WTC11 (cell line): Measurements from ENCODE around the gene ARHGEF10L. TPM values are rescaled to one million over a fixed set of nuclear protein-coding genes. Genes with fewer than 3 reads are reported as not detected.
A peak's percentile ranks its signal among the peaks of the same experiment; 100 is the strongest.

Experiments
- ATAC-seq: fragments of 200-7000 bp; cut with Tn5 transposase; 2 replicates; pipeline ENCODE4 v1.10.0; 2021; ENCODE audit warnings: mild to moderate bottlenecking, moderate library complexity
- CTCF ChIA-PET: fragments of 300-600 bp; sonication (Branson Sonifier 250); formaldehyde crosslinking; loops from one replicate; lab custom pipeline; 2021; ENCODE audit warnings: antibody characterized with exemption; lab: Charles Lee
- POLR2A ChIA-PET: fragments of 350-600 bp; sonication (Branson Sonifier 250); formaldehyde crosslinking; loops from one replicate; lab custom pipeline; 2021; ENCODE audit warnings: antibody characterized with exemption; lab: Charles Lee
- DNase-seq: peaks from one replicate; pipeline ENCODE4 v3.0.0; 2021; ENCODE audit warnings: low spot score
- H3K27ac Mint-ChIP-seq: 2 replicates; pipeline ENCODE4 v1.8.0; 2021; ENCODE audit warnings: mixed read lengths
- H3K27me3 Mint-ChIP-seq: 2 replicates; pipeline ENCODE4 v1.8.0; 2021; ENCODE audit warnings: low read depth, mild to moderate bottlenecking, moderate library complexity, mixed read lengths
- H3K36me3 Mint-ChIP-seq: 2 replicates; pipeline ENCODE4 v1.8.0; 2021; ENCODE audit warnings: mixed read lengths
- H3K4me1 Mint-ChIP-seq: 2 replicates; pipeline ENCODE4 v1.8.0; 2022; ENCODE audit warnings: mixed read lengths
- H3K4me3 Mint-ChIP-seq: 2 replicates; pipeline ENCODE4 v1.8.0; 2021; ENCODE audit warnings: mild to moderate bottlenecking, moderate library complexity, mixed read lengths
- H3K9me3 Mint-ChIP-seq: 2 replicates; pipeline ENCODE4 v1.8.0; 2021; ENCODE audit warnings: mixed read lengths
- EMX1 ChIP-seq: fragments of 250-450 bp; sonication (Bioruptor Pico); IDR thresholded peaks from 2 replicates; pipeline ENCODE4 v1.8.0; 2021; ENCODE audit warnings: mild to moderate bottlenecking
- ESRRA ChIP-seq: sonication (generic); formaldehyde crosslinking; IDR thresholded peaks from 2 replicates; pipeline ENCODE4 v1.8.1; 2022; ENCODE audit warnings: mild to moderate bottlenecking, missing genetic modification reagents, borderline replicate concordance
- ETV6 ChIP-seq: sonication (generic); formaldehyde crosslinking; IDR thresholded peaks from 2 replicates; pipeline ENCODE4 v1.8.1; 2022; ENCODE audit warnings: mild to moderate bottlenecking, missing genetic modification reagents
- JUN ChIP-seq: sonication (generic); formaldehyde crosslinking; IDR thresholded peaks from 2 replicates; pipeline ENCODE4 v1.8.0; 2023; ENCODE audit warnings: mild to moderate bottlenecking, missing genetic modification reagents
- NFATC4 ChIP-seq: fragments of 250-450 bp; sonication (Bioruptor Pico); IDR thresholded peaks from 2 replicates; pipeline ENCODE4 v1.9.0; 2021; ENCODE audit warnings: mild to moderate bottlenecking
- NR2C2 ChIP-seq: sonication (generic); formaldehyde crosslinking; IDR thresholded peaks from 2 replicates; pipeline ENCODE4 v1.8.0; 2022; ENCODE audit warnings: mild to moderate bottlenecking, missing genetic modification reagents
- NR3C1 ChIP-seq: sonication (generic); formaldehyde crosslinking; conservative IDR thresholded peaks from 2 replicates; pipeline ENCODE4 v1.8.1; 2023; ENCODE audit warnings: low read depth, mild to moderate bottlenecking, missing genetic modification reagents
- RORB ChIP-seq: fragments of 250-450 bp; sonication (Bioruptor Pico); IDR thresholded peaks from 2 replicates; pipeline ENCODE4 v1.9.0; 2021; ENCODE audit warnings: mild to moderate bottlenecking
- TP53 ChIP-seq: sonication (generic); formaldehyde crosslinking; IDR thresholded peaks from 2 replicates; pipeline ENCODE4 v1.8.1; 2023; ENCODE audit warnings: mild to moderate bottlenecking, missing genetic modification reagents
- USF2 ChIP-seq: sonication (generic); formaldehyde crosslinking; IDR thresholded peaks from 2 replicates; pipeline ENCODE4 v1.8.1; 2023; ENCODE audit warnings: mild to moderate bottlenecking, missing genetic modification reagents, moderate library complexity
- ZBTB21 ChIP-seq: sonication (generic); formaldehyde crosslinking; IDR thresholded peaks from 2 replicates; pipeline ENCODE4 v1.8.1; 2023; ENCODE audit warnings: mild to moderate bottlenecking, missing genetic modification reagents, borderline replicate concordance
- ZNF232 ChIP-seq: sonication (generic); formaldehyde crosslinking; IDR thresholded peaks from 2 replicates; pipeline ENCODE4 v1.8.0; 2022; ENCODE audit warnings: mild to moderate bottlenecking, missing genetic modification reagents
- ZNF317 ChIP-seq: sonication (generic); formaldehyde crosslinking; IDR thresholded peaks from 2 replicates; pipeline ENCODE4 v1.8.1; 2023; ENCODE audit warnings: low read depth, mild to moderate bottlenecking, moderate library complexity, missing genetic modification reagents, borderline replicate concordance
- ZNF423 ChIP-seq: fragments of 250-450 bp; sonication (Bioruptor Pico); IDR thresholded peaks from 2 replicates; pipeline ENCODE4 v2.1.2; 2022; ENCODE audit warnings: mild to moderate bottlenecking, moderate library complexity
- total RNA-seq: library from RNA; stranded (reverse); gene quantifications from 3 replicates; pipeline ENCODE4 v1.2.3, GENCODE V29; 2021
- TF ChIP-seq, protein P1 (sequence below): fragments of 250-450 bp; sonication (Bioruptor Pico); IDR thresholded peaks from 2 replicates; pipeline ENCODE4 v1.9.0; 2021; ENCODE audit warnings: moderate library complexity, mild to moderate bottlenecking, inconsistent platforms, borderline replicate concordance
- TF ChIP-seq, protein P2 (sequence below): fragments of 250-450 bp; sonication (Bioruptor Pico); IDR thresholded peaks from 2 replicates; pipeline ENCODE4 v1.9.0; 2021; ENCODE audit warnings: mild to moderate bottlenecking
- TF ChIP-seq, protein P3 (sequence below): sonication (generic); formaldehyde crosslinking; IDR thresholded peaks from 2 replicates; pipeline ENCODE4 v1.8.1; 2022; ENCODE audit warnings: mild to moderate bottlenecking, moderate library complexity, missing genetic modification reagents
- TF ChIP-seq, protein P4 (sequence below): fragments of 250-450 bp; sonication (Bioruptor Pico); conservative IDR thresholded peaks from 2 replicates; pipeline ENCODE4 v1.9.0; 2021; ENCODE audit warnings: mild to moderate bottlenecking
- TF ChIP-seq, protein P5 (sequence below): sonication (generic); formaldehyde crosslinking; IDR thresholded peaks from 2 replicates; pipeline ENCODE4 v1.8.1; 2022; ENCODE audit warnings: missing genetic modification reagents, borderline replicate concordance

Gene ARHGEF10L
- total RNA-seq, 1 experiment from 2014 or later, result 34.4 TPM

DNA sequence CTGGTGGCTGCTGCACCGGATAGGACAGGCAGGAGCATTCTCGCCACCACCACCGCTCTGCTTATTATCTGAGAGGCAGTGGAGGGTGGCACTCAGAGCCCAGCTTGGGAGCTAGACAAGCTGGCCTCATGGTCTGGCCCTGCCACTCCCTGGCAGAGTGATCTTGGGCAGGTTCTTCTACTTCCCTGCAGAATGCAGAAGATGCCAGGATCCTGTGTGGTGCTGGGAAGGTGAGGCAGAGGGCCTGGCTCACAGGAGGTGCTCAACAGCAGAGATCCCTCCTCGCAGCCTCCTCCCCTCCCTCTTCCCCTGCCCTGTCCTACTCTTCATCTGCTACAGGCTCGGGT, 60.4 kb downstream of the ARHGEF10L start:
- peaks cover 34% of the 10 kb centered on the region for H3K4me1 Mint-ChIP-seq
- POLR2A ChIA-PET, result no interaction called here

GRCh38 chr1:17600321-17600720, 60.8 kb downstream of the ARHGEF10L start:
- ChIA-PET CTCF (interaction anchor here (1.2 to 18.6 kb wide), 4 partner anchors 26 to 98 kb away, joined by 8 to 273 read pairs (median 132); no protein-coding TSS in a partner anchor), POLR2A (no interaction called here)
- H3K27ac Mint-ChIP-seq, result 0 out of 2 replicates have a peak overlapping the region, but pooled peaks have one; percentile 6
- H3K36me3 Mint-ChIP-seq, result 0 out of 2 replicates have a peak, but pooled peaks cover under 1% of the 10 kb centered on the region
- no peak overlapping the region for H3K4me3 Mint-ChIP-seq
- no peak for TF ChIP-seq ESRRA (CRISPR knock-in tag)
- no peak for TF ChIP-seq ZBTB21 (CRISPR knock-in tag)
- TF ChIP-seq USF2 (CRISPR knock-in tag), result no peak
- no peak for TF ChIP-seq NR2C2
- ATAC-seq (no peak), DNase-seq (no peak)
- H3K4me1 Mint-ChIP-seq, result peaks cover 34% of the 10 kb centered on the region
- H3K27me3 Mint-ChIP-seq, result no peaks in the 10 kb centered on the region
- no peaks in the 10 kb centered on the region for H3K9me3 Mint-ChIP-seq

More for the DNA sequence above, 60.4 kb downstream of the ARHGEF10L start:
- no peak for ATAC-seq
- H3K27ac Mint-ChIP-seq, result no peak overlapping the region
- CTCF ChIA-PET, result interaction anchor here (1.2 to 18.6 kb wide), 5 partner anchors 8 to 105 kb away, joined by 4 to 253 read pairs (median 12); no protein-coding TSS in a partner anchor
- no peak for DNase-seq
- H3K4me3 Mint-ChIP-seq, result no peak overlapping the region
- no peaks in the 10 kb centered on the region for H3K27me3 Mint-ChIP-seq
- TF ChIP-seq EMX1 (CRISPR knock-in tag), result no peak
- TF ChIP-seq, protein P1, sequence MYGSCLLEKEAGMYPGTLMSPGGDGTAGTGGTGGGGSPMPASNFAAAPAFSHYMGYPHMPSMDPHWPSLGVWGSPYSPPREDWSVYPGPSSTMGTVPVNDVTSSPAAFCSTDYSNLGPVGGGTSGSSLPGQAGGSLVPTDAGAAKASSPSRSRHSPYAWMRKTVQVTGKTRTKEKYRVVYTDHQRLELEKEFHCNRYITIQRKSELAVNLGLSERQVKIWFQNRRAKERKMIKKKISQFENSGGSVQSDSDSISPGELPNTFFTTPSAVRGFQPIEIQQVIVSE (CRISPR knock-in tag), result no peak
- TF ChIP-seq, protein P2, sequence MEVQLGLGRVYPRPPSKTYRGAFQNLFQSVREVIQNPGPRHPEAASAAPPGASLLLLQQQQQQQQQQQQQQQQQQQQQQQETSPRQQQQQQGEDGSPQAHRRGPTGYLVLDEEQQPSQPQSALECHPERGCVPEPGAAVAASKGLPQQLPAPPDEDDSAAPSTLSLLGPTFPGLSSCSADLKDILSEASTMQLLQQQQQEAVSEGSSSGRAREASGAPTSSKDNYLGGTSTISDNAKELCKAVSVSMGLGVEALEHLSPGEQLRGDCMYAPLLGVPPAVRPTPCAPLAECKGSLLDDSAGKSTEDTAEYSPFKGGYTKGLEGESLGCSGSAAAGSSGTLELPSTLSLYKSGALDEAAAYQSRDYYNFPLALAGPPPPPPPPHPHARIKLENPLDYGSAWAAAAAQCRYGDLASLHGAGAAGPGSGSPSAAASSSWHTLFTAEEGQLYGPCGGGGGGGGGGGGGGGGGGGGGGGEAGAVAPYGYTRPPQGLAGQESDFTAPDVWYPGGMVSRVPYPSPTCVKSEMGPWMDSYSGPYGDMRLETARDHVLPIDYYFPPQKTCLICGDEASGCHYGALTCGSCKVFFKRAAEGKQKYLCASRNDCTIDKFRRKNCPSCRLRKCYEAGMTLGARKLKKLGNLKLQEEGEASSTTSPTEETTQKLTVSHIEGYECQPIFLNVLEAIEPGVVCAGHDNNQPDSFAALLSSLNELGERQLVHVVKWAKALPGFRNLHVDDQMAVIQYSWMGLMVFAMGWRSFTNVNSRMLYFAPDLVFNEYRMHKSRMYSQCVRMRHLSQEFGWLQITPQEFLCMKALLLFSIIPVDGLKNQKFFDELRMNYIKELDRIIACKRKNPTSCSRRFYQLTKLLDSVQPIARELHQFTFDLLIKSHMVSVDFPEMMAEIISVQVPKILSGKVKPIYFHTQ, result no peak
- no peak for TF ChIP-seq ZNF232
- no peak for TF ChIP-seq RORB (CRISPR knock-in tag)
- TF ChIP-seq, protein P3, sequence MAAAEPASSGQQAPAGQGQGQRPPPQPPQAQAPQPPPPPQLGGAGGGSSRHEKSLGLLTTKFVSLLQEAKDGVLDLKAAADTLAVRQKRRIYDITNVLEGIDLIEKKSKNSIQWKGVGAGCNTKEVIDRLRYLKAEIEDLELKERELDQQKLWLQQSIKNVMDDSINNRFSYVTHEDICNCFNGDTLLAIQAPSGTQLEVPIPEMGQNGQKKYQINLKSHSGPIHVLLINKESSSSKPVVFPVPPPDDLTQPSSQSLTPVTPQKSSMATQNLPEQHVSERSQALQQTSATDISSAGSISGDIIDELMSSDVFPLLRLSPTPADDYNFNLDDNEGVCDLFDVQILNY, result no peak
- no peaks in the 10 kb centered on the region for H3K9me3 Mint-ChIP-seq
- no peaks in the 10 kb centered on the region for H3K36me3 Mint-ChIP-seq

- 0 out of 2 replicates have a peak, but pooled peaks cover 2% of the 10 kb centered on the region for H3K36me3 Mint-ChIP-seq
- peak; percentile 75 for ATAC-seq
- POLR2A ChIA-PET, result no interaction called here
- CTCF ChIA-PET, result interaction anchor here (0.6 to 18.6 kb wide), 13 partner anchors 10 to 162 kb away, joined by 3 to 273 read pairs (median 4); no protein-coding TSS in a partner anchor
- H3K9me3 Mint-ChIP-seq, result no peaks in the 10 kb centered on the region
- no peak overlapping the region for H3K27ac Mint-ChIP-seq
- H3K4me3 Mint-ChIP-seq, result no peak overlapping the region
- no peak for TF ChIP-seq TP53 (CRISPR knock-in tag)
- no peak for TF ChIP-seq ZNF317 (CRISPR knock-in tag)
- TF ChIP-seq, protein P4, sequence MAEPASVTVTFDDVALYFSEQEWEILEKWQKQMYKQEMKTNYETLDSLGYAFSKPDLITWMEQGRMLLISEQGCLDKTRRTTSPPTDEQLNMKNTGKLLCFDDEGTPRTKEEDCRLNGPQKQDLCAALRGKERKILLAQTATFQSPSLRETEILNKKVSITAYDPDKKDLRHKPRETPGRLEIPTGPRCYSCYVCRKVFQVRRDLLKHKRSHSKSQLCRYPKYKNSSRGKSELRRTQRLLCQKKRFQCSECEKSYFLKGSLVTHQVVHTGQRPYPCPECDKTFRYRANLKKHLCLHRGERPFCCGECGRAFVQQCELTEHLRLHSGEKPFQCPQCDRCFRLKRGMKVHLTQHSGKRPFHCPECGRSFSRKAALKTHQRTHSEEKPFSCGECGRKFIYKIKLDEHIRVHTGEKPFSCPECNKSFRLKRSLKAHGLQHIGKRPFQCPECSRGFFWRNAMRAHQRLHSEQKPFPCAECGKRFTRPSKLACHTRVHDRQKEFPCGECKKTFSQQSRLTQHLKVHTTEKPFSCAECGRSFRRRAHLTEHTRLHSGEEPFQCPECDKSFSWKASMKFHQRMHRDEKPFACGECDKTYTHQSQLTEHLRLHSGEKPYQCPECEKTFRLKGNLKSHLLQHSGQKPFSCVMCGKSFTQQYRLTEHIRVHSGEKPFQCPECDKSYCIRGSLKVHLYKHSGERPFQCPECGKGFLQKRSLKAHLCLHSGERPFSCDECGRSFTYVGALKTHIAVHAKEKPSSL, result no peak
- TF ChIP-seq, protein P5, sequence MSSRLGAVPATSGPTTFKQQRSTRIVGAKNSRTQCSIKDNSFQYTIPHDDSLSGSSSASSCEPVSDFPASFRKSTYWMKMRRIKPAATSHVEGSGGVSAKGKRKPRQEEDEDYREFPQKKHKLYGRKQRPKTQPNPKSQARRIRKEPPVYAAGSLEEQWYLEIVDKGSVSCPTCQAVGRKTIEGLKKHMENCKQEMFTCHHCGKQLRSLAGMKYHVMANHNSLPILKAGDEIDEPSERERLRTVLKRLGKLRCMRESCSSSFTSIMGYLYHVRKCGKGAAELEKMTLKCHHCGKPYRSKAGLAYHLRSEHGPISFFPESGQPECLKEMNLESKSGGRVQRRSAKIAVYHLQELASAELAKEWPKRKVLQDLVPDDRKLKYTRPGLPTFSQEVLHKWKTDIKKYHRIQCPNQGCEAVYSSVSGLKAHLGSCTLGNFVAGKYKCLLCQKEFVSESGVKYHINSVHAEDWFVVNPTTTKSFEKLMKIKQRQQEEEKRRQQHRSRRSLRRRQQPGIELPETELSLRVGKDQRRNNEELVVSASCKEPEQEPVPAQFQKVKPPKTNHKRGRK (CRISPR knock-in tag), result no peak
- no peak for TF ChIP-seq NFATC4
- TF ChIP-seq JUN (CRISPR knock-in tag), result no peak
- no peak for TF ChIP-seq NR3C1 (CRISPR knock-in tag)
- no peak for TF ChIP-seq NR2C2
- TF ChIP-seq ZNF423 (CRISPR knock-in tag), result no peak
- TF ChIP-seq ETV6 (CRISPR knock-in tag), result no peak
- H3K4me1 Mint-ChIP-seq, result peaks cover 24% of the 10 kb centered on the region
- DNase-seq, result peak; percentile 54
- no peaks in the 10 kb centered on the region for H3K27me3 Mint-ChIP-seq
Observed at GRCh38 chr1:17601643-17602382, 62.3 kb downstream of the ARHGEF10L start.
